HG03025 (cell line): Measurements from ENCODE around the gene PDCD10.

Experiments used
- ATAC-seq: cut with Tn5 transposase; IDR thresholded peaks from one replicate; pipeline ENCODE4 v1.9.1; 2021; ENCODE audit warnings: mild to moderate bottlenecking, moderate library complexity; ENCODE audit not compliant: unreplicated experiment, low FRiP score

Gene PDCD10

GRCh38 chr3:167684388-167684993, 50.2 kb downstream of the PDCD10 start:
- peak; percentile 87 for ATAC-seq

- ATAC-seq, result no peak
Observed at GRCh38 chr3:167679526-167679925, 55.2 kb downstream of the PDCD10 start.

- no peak for ATAC-seq
Observed at GRCh38 chr3:167675848-167676247, 58.8 kb downstream of the PDCD10 start.

- ATAC-seq, result no peak
Observed at GRCh38 chr3:167673221-167673620, 61.5 kb downstream of the PDCD10 start.

- ATAC-seq, result no peak
Observed at GRCh38 chr3:167671878-167672427, 62.7 kb downstream of the PDCD10 start.

- ATAC-seq, result no peak
Observed at GRCh38 chr3:167669699-167670098, 65.0 kb downstream of the PDCD10 start.

GRCh38 chr3:167668651-167669050, 66.0 kb downstream of the PDCD10 start:
- no peak for ATAC-seq

- no peak for ATAC-seq
Observed at GRCh38 chr3:167666563-167666962, 68.1 kb downstream of the PDCD10 start.

GRCh38 chr3:167662919-167663400, 71.7 kb downstream of the PDCD10 start:
- ATAC-seq, result no peak

- ATAC-seq, result no peak
Observed at GRCh38 chr3:167657684-167658225, 76.9 kb downstream of the PDCD10 start.

- ATAC-seq, result no peak
Observed at GRCh38 chr3:167656821-167657220, 77.9 kb downstream of the PDCD10 start.

- no peak for ATAC-seq
Observed at GRCh38 chr3:167653760-167654159, 80.9 kb downstream of the PDCD10 start, which contains the start of gene WDR49. TSS of gene WDR49 (minus strand) at chr3:167653942. CDS start at chr3:167653425, 517 bp downstream.

GRCh38 chr3:167653155-167653554, 81.5 kb downstream of the PDCD10 start:
- ATAC-seq, result no peak

- ATAC-seq, result no peak
Observed at GRCh38 chr3:167651826-167652225, 82.9 kb downstream of the PDCD10 start.

- no peak for ATAC-seq
Observed at GRCh38 chr3:167650459-167650858, 84.2 kb downstream of the PDCD10 start.

- ATAC-seq, result no peak
Observed at GRCh38 chr3:167649746-167650145, 84.9 kb downstream of the PDCD10 start.

- no peak for ATAC-seq
Observed at GRCh38 chr3:167644611-167645010, 90.1 kb downstream of the PDCD10 start.
